DMS114 treated with DMSO at 0.1 percent for 48 hours (cell line): ENCODE data around the gene HBS1L.
"Not testable (repeated sequence)": the region's sequence is repeated elsewhere in the genome, so short reads cannot be mapped to it uniquely, and the experiment has no call there.

Experiments
- DNase-seq: peaks from one replicate; lab custom pipeline; 2025; ENCODE audit not compliant: unreplicated experiment; lab: John Stamatoyannopoulos, UW

The HBS1L gene

DNA sequence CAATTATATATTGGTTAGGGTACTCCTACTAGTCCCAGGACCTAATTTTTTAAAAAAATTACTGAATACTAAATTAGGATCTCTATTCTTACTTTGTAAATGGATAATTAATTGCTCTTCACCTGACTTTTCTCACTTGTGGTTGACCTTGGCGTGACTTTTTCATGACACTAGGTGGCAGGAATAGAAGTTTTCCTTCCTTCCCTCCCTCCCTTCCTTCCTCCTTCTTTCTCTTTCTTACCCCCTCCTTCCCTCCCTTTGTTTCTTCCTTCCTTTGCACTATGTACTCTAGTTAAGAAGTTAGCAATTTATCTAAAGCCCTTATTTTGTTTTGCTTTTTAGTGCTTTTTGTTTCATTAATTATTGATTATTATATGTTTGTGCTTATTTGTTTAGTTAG, 20.4 kb upstream of the HBS1L start:
- no peak for DNase-seq

DNA sequence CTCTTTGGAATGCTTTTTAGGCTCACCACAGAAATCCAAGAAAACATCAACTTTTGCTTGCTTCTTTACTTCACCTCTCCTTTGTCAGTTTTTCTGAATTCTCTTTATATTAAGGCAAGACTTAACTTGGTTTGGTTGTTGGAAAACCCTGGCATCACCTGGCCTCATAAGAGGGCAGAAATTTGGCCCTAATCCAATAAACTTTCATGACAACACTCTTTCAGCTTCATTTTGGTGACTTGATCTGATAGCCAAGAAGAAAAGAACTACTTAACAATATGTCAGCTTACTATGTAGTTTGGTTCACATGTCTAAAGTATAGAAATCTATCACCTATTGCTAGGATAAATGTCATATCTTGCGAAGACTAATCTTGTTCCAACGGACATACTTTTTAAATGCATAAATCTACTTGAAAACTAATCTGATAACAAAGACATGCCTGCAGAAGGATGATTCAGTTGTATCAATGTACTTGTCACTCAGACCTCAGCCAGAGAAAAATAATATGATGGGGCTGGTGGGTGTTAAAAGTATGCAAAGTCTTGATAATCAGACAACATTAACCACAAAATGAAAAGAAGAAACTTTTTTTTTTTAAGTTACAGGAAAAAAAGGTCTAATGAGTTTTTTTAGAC, 19.3 kb upstream of the HBS1L start:
- no peak for DNase-seq

GRCh38 chr6:135073217-135073616, 18.6 kb upstream of the HBS1L start:
- DNase-seq: no peak

DNA sequence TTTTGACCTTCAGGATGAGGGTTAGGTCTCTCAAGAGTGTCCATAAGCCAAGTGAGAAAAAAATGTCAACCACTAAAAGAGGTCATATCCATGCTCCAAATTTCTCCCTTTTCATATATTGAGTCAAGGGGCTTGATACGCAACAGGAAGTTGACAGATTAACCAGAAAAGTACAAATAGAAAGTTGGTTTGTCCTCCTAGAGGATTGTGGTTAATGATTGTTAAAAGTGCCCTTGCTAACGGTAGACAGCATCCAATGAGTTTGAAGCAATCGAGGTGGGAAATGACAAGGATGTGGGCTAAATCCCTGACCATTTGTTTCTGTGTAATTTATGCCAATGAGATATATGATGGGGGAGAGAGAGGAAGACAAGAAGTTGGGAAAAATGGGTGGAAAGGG, 18.1 kb upstream of the HBS1L start:
- no peak for DNase-seq

GRCh38 chr6:135071541-135071940, 16.9 kb upstream of the HBS1L start:
- no peak for DNase-seq

DNA sequence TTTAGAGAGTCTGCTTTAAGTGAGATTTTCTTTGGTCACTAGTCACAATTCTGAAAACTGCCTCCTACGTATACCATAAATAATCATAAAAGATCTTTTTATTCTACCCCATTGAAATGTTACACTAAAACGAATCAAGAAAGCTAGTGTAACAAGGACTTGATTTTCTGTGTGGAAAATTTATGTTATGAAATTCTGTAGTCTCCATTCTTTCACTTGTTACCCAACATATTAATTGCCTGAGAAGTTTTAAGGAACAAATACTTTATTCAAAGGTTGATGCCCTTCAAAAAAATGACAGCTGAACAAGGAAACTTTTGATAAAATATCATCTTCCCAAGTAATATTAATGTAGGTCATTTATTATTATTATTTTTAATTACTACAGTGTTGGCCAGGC, 13.3 kb upstream of the HBS1L start:
- no peak for DNase-seq

GRCh38 chr6:135066806-135067205, 12.2 kb upstream of the HBS1L start:
- no peak for DNase-seq

GRCh38 chr6:135066397-135066796, 11.8 kb upstream of the HBS1L start:
- no peak for DNase-seq

DNA sequence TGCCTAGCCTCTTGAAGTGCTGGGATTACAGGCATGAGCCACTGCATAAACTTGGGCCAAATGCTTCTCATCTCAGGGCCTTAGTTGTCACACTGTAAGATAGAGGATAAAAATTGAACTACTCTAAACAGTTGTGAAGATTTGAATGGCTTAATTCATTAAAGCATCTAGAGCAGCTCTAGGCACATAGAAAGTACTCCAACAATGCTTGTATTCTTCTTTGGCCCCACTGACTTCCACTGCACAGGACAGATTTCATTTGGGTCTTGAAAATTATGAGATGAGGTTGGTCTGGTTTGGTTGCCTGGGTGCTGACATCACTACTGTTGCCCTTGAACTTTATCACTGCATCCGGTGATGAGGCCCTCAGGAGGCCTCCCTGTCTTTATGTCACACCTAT, 10.0 kb upstream of the HBS1L start:
- DNase-seq: no peak

DNA sequence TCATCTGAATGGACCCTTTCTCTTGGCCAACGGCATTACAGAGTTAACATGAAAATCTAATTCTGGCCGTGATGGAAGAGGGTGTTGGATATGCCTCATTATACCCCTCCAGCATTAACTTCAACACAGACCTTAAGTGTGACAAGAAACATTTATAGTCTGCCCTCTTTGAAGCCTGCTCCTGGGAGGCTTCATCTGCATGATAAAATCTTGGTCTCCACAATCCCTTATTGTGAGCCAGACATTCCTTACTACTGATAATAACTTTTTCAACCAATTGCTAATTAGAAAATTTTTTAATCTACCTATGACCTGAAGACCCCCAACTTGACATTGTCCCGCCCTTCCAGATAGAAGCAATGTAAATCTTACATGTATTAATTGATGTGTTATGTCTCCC, 9.3 kb upstream of the HBS1L start:
- no peak for DNase-seq

- no peak for DNase-seq
Measured at GRCh38 chr6:135062735-135063134, 8.1 kb upstream of the HBS1L start.

- DNase-seq: no peak
Measured at GRCh38 chr6:135060076-135060475, 5.5 kb upstream of the HBS1L start.

DNA sequence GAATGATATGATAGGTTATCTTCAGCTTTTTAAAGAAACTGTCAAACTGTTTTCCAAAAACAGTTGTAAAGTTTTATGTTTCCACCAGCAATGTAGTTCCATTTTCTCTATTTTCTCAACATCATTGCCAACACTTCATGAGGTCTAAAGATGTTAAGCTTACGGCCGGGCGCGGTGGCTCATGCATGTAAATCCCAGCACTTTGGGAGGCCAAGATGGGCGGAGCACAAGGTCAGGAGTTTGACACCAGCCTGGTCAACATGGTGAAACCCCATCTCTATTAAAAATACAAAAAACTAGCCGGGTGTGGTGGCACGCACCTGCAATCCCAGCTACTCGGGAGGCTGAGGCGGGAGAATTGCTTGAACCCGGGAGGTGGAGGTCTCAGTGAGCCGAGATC, 3.7 kb upstream of the HBS1L start:
- not testable (repeated sequence) for DNase-seq

DNA sequence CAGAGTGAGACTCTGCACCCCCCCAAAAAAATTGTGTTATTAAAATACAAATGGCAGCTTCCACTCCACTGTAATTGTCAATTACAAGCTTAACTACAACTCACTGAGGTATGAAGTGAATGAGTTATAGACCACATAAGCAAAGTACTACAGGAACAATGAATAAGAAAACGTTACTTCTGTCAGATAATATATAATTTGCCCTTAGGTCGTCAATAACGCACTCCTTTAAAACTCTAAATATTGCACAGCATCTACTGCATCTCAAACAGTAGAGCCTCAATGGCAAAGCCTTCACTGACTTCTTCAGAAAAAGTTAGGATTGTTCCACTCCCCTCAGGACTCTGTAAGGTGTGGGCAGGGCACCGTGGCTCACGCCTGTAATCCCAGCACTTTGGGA, 2.0 kb upstream of the HBS1L start:
- DNase-seq: no peak

- no peak for DNase-seq
Measured at GRCh38 chr6:135054226-135054568, 425 bp downstream of the HBS1L start.

GRCh38 chr6:135053406-135053805, 1.2 kb downstream of the HBS1L start:
- DNase-seq: no peak

GRCh38 chr6:135052939-135053338, 1.7 kb downstream of the HBS1L start:
- no peak for DNase-seq

GRCh38 chr6:135048915-135049314, 5.7 kb downstream of the HBS1L start:
- DNase-seq: no peak

GRCh38 chr6:135047336-135047735, 7.3 kb downstream of the HBS1L start:
- DNase-seq: no peak

- no peak for DNase-seq
Measured at GRCh38 chr6:135046912-135047311, 7.7 kb downstream of the HBS1L start.

DNA sequence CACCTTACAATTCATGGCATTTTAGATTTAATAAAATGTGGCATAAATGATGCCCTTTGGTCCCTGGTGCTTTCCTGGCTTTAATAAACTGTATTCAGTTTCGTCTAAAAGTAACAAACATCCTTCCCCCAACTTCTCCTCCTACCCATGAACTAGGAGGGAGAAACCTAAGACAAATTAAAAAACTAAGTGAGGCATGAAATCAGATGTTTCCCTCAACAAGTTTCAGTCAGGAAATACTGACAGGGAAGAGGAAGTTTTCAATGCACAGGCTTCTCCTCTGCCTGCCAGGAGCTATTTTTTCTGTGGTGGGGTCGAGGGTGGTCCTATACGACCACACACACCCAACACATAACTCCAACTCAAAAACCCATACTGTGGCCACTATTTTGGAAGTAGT, 10.0 kb downstream of the HBS1L start:
- no peak for DNase-seq

- DNase-seq: no peak
Measured at GRCh38 chr6:135043846-135044245, 10.8 kb downstream of the HBS1L start.

- no peak for DNase-seq
Measured at GRCh38 chr6:135043364-135043763, 11.3 kb downstream of the HBS1L start.

DNA sequence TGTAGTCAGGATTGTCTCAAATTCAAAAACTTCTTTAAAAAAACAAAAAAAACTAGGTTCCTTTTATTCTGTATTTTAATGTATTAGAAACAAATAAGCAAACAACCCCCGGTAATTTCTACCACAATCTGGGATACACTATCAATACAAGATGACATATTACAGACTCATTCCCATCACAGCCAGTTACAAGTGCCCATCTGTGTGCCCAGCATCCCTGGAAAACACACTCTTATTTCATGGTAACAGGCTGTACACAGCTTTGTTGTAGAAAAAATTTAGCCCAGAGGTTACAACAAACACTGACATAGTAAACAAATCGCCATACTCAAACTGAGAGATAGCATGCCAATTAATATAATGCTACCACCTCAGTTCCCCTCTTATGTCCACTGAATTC, 16.3 kb downstream of the HBS1L start:
- DNase-seq: no peak
